Glomerular endothelial cell (primary cell): ENCODE data around the gene KRT6A. TPM values are rescaled to one million over a fixed set of nuclear protein-coding genes. Genes with fewer than 3 reads are reported as not detected.
"Not testable (repeated sequence)": the region's sequence is repeated elsewhere in the genome, so short reads cannot be mapped to it uniquely, and the experiment has no call there.

Experiments
- DNase-seq: peaks from one replicate; pipeline ENCODE4 v3.0.0-alpha.2; 2011; ENCODE audit warnings: low read depth, low spot score; ENCODE audit errors: extremely low read depth
- total RNA-seq: library from RNA; depleted of rRNA; stranded (reverse); fragments of >200 nt; gene quantifications from 2 replicates; pipeline ENCODE4 v1.2.3, GENCODE V29; 2015

The KRT6A gene
- total RNA-seq, 1 donor from 2014 or later: not detected

DNA sequence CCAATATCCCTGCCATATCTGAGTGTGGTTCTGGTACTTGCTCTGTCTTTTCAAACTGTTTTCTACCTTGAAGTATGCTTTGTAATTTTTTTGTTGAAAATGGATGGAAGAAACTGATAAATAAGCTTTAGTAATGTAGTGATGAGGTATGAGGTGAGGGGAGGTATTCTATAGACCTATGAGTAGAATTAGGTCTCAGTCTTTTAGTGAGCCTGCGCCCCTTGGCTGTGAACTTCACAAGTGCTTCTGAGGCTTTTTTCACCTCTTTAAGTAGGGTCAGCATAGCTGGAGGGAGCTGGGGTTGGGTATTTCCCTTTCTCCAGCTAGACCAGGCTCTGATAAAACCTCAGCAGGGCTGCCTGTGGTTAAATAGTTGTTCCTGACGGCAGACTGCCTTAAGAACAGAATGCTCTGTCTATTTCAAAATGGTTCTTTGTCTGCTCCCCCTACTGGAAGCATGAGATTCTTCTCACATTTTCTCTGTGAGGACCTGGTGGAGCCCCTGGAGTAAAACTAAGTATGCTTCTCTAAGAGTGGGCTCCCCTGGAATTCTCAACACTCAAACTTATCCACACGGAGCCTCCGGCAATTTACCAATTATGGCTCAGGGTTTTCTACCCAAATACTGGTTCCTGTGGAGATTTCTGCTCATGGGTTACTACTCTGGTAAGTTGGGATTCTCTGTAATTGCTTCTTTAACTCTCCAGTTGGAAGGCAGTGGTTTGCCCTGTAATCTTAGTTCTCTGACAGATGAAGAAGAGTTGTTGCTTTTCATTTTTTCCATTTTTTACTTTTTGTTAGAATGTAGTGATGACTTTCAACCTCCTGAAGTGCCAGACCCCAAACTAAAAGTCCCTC, 14.0 kb upstream of the KRT6A start:
- peak; percentile 1 for DNase-seq

DNA sequence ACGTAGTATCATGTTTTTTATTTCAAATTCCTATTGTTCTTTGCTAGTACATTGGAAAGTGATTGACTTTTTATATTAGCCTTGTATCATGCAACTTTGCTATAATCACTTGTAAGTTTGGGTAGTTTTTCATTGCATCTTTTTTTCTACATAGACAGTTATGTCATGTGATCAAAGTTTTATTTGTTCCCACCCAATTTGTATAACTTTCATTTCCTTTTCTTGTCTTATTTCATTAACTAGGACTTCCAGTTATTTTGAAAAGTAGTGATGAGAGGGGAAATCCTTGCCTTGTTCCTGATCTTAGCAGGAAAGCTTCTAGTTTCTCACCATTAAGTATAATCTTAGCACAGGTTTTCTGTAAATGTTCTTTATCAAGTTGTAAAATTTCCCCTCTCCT, 9.8 kb upstream of the KRT6A start:
- DNase-seq: no peak

DNA sequence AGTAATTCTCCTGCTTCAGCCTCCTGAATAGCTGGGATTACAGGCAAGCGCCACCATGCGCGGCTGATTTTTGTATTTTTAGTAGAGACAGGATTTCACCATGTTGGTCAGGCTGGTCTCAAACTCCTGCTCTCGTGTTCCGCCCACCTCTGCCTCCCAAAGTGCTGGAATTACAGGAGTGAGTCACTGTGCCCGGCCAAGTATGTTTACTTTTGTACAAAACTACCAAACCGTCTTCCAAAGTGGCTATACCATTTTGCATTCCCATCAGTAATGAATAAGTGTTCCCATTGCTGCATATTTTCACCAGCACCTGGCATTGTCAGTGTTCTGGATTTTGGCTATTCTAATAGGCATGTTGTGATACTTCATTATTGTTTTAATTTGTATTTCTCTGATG, 8.4 kb upstream of the KRT6A start:
- DNase-seq: no peak

- DNase-seq: not testable (repeated sequence)
These were observed 7.5 kb upstream of the KRT6A start for GRCh38 chr12:52500574-52500973.

DNA sequence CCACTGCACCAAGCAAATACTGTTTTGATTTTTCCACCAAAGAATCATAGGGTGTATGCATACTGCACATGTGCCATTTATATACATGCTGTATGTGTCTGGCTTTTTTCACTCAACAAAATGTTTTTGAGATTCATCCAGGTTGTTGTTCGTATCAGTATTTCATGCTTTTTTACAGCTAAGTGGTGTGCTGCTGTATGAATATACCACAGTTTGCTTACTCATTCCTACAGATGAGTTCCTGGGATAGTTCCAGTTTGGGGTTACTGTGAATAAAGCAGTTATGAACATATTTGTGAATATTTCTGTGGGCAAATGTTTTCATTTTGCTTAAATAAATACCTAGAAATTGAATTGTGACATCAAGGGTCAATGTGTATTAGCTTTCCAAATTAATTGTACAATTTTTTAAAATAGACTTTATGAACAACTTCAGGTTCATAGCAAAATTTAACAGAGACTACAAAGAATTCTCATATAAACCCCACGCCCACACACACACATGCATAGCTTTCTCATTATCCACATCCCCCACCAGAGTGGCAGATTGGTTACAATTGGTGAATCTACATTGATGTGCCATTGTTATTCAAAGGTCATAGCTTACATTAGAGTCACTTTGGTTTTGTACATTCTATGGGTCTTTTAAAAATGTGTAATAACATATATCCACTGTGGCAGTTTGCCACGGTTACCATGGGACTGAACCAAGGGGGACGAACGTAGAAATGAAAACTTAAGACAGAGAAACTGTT, 6.9 kb upstream of the KRT6A start:
- DNase-seq: no peak

DNA sequence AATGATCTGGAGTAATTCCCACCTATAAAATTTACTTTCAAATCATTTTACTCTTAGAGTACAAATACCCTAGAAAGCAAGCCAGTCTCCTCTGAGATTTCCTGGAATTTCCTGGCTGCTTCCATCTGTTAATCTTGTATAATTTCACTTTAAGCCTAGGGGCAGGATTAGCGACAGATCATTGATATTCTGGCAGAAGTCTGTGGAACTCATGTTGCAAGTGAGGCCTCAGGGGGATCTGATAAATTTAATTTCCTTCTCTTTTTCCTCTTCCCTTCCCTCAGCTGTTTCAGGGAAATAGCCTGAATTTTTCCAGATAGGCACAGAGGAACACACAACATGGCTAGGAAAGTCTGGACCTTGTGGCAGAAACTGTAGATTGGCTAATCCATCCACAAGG, 5.9 kb upstream of the KRT6A start:
- no peak for DNase-seq

DNA sequence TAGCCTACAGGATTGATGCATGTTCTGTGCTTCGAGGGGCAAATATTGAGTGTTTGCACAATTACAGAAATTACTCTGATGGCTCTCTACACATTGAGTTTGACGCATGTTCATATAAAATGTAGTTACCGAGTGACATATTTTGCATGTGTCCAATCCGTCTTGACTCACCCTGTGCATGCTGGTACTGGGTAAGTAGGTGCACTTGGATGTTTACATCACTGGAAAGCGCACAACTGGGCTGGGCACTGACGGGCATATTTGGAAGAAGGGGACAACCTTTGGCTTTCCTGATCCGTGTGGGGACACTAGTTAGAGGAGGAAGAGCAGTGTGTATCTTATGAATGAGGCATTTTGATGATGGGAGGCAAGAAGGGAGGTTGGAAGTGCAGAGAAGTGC, 4.9 kb upstream of the KRT6A start:
- DNase-seq: no peak

GRCh38 chr12:52496590-52497071, 3.6 kb upstream of the KRT6A start:
- DNase-seq: no peak

DNA sequence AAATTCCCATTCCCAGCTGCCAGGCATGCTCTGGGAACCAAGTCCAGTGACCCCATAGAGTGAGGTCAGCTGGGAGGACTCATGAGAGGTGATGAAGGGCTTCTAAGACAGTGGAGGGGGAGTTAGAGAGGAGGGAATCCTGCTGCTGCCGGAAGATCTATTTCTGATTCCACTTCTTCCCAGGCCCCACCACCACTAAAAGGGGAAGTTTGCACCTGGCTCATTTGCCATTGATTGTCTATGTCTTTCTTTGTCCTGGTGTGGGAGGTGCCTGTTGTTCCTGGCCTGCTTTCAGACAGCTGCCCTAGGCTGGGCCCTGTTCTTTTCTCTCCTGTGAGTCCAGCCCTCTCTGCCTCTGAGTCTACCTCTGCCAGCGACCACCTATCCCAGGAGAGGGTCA, 3.0 kb upstream of the KRT6A start:
- DNase-seq: no peak

- DNase-seq: no peak
These were observed 2.3 kb upstream of the KRT6A start for GRCh38 chr12:52495389-52495788.

- no peak for DNase-seq
These were observed 1.5 kb upstream of the KRT6A start for GRCh38 chr12:52494518-52494917.

DNA sequence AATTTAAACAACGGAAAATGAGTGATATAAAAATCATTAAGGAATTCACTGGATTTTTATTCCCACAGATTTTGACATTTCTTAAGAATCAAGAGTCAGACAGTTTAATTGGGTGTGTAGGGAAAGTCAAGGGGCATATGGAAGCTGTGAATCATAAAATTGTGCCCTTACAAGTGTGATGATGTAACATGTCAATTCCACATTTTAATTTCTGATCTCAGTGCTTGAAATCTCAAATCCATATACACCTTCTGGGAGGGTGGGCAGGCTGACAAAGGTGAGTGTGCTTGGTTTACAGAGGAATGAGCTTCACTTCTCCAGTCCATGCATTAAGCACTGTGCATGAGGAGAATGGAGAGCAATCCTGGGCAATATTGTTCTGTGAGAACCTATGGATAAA, 1.0 kb upstream of the KRT6A start:
- DNase-seq: no peak

- not testable (repeated sequence) for DNase-seq
These were observed 652 bp downstream of the KRT6A start for GRCh38 chr12:52492405-52492804.

GRCh38 chr12:52491495-52491894, 1.6 kb downstream of the KRT6A start:
- not testable (repeated sequence) for DNase-seq

DNA sequence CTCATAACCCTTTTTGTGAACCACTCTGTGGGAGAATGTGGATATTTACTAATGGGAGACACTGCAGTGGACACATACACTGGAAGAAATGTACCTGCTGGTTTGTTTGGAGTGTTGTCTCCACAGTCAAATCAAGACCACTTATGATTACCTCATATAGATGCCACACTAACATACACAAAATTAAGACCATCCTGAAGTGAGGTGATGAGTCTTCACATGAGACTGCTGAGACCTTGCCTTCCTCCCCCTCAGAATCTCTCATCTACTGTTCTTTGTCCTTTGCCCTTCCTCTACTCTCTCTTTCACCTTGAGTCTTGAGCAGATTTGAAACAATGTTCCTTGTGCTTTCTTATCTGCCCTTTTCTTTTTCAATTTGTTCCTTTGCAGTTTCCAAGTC, 4.3 kb downstream of the KRT6A start:
- DNase-seq: no peak

- DNase-seq: not testable (repeated sequence)
These were observed 5.2 kb downstream of the KRT6A start for GRCh38 chr12:52487744-52488443.

DNA sequence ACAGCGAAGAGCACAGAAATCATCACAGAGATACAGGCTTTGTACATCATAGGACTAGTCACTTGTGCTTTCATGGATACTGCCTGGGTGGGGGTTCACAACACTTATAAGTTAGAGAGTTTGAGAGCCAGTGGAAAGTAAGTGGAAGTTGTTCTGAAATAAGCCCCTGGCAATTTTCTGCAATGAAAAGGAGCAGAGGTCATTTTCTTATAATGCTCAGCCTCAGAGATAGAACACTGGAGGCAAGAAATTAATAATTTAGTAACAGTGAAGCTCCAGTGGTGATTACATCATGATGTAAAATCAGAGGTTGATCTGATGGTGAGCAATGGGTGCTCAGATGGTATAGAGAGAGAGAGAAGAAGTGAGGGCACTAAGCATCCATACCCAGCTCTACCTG, 5.8 kb downstream of the KRT6A start:
- DNase-seq: no peak

DNA sequence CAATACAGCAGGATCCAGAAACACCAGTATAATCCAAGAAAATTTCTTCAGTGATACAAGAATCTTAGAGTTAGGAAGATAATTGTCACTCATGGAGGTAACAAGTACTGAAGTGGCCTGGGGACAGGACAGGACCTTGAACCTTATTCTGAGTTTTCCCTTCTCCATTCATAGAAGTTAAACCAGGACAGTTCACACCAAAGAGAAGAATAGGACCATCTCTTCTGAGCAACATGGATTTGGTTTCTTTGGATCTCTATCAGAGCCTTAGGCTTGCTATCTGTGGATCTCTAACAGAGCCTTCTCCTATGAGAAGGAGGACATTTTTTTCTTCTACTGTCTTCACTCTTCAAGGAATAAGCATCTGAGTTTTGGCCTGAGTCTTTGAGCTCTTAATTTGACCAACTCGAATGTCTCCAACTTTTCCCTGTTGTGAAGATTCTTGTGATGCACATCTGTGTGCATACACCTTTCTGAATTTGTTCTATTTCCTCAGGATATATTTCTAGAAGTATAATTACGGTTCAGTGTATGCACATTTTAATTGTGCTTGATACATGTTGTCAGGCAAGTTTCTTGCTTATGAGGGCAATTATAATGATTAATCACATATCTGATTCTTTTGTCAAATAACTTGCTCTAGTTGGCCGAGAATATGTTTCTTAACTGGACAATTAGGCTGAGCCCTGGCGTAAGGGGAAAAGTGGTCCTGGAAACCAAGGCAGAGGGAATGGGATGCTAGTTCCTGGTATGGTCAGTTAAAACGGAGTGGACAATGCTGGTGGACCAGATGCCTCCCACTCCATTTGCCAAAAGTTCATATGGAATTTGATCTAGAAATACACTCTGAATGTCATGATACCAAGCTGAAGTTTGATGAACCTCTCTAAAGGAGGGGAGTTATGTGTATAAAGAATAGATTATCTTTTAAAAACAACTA, 6.6 kb downstream of the KRT6A start:
- DNase-seq: no peak

- DNase-seq: no peak
These were observed 13.0 kb downstream of the KRT6A start for GRCh38 chr12:52480073-52480472.

DNA sequence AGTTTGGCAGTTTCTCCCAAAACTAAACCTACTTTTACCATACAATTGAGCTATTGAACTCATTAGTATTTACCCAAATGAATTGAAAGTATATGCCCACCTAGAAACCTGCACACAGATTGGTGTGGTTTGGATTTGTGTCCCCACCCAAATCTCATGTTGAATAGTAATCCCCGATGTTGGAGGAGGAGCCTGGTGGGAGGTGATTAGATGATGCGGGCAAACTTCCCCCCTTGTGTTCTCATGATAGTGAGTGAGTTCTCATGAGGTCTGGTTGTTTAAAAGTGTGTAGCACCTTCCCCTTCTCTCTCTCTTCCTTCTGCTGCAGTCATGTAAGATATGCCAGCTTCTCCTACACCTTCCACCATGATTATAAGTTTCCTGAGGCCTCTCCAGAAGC, 15.4 kb downstream of the KRT6A start:
- no peak for DNase-seq
